ENCODE results near the gene PTPRF. TPM values are rescaled to one million over a fixed set of nuclear protein-coding genes. Genes with fewer than 3 reads are reported as not detected.
"Not testable (repeated sequence)": the region's sequence is repeated elsewhere in the genome, so short reads cannot be mapped to it uniquely, and the experiment has no call there.

The PTPRF gene
- total RNA-seq, 2 experiments from 2014 or later, result 2.1 to 2.4 TPM

DNA sequence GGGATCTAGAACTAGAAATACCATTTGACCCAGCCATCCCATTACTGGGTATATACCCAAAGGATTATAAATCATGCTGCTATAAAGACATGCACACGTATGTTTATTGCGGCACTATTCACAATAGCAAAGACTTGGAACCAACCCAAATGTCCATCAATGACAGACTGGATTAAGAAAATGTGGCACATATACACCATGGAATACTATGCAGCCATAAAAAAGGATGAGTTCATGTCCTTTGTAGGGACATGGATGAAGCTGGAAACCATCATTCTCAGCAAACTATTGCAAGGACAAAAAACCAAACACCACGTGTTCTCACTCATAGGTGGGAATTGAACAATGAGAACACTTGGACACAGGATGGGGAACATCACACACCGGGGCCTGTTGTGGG lies 107.7 kb downstream of the PTPRF start:
- H3K4me3 Mint-ChIP-seq; POLR2A ChIA-PET; DNase-seq; H3K4me1 Mint-ChIP-seq; H3K9me3 Mint-ChIP-seq; CTCF ChIA-PET; H3K36me3 Mint-ChIP-seq (ENCODE audit: low read depth); H3K27ac Mint-ChIP-seq: not testable (repeated sequence)
- peaks cover 13% of the 10 kb centered on the region for H3K27me3 Mint-ChIP-seq

- H3K9me3 Mint-ChIP-seq, result no peaks in the 10 kb centered on the region
- H3K4me1 Mint-ChIP-seq, result no peaks in the 10 kb centered on the region
- no peak overlapping the region for H3K27ac Mint-ChIP-seq
- DNase-seq, result no peak
- H3K36me3 Mint-ChIP-seq (ENCODE audit: low read depth), result no peaks in the 10 kb centered on the region
- POLR2A ChIA-PET, result no interaction called here
- CTCF ChIA-PET, result interaction anchor here (0.6 kb wide), 1 partner anchor 21 kb away, joined by 4 read pairs; no protein-coding TSS in a partner anchor
- H3K4me3 Mint-ChIP-seq, result no peak overlapping the region
- peaks cover 18% of the 10 kb centered on the region for H3K27me3 Mint-ChIP-seq
Observed at GRCh38 chr1:43639976-43640794, 109.5 kb downstream of the PTPRF start.

DNA sequence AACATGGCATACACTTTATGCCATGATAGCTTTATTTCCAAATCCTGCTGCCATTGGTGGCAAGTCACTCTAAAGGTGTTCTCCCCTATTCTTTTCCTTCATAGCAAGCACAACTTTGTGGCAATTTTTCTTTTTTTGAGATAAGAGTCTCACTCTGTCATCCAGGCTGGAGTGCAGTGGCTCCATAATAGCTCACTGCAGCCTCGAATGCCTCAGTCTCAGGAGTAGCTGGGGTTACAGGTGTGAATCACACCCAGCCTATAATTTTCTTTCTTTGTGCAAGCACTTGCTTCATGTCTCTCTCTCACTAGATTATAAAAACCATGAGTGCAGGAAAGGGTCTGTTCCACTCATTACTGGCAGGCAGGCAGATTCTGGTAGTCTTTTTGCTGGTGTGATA lies 113.9 kb downstream of the PTPRF start:
- ChIA-PET CTCF (interaction anchor here (1.0 to 1.3 kb wide), 2 partner anchors 290 to 418 kb away, joined by 3 to 4 read pairs; no protein-coding TSS in a partner anchor), POLR2A (no interaction called here)
- H3K4me1 Mint-ChIP-seq, result peaks cover 5% of the 10 kb centered on the region
- H3K27ac Mint-ChIP-seq, result no peak overlapping the region
- H3K9me3 Mint-ChIP-seq, result no peaks in the 10 kb centered on the region
- DNase-seq, result no peak
- no peak overlapping the region for H3K4me3 Mint-ChIP-seq
- H3K27me3 Mint-ChIP-seq, result peaks cover 23% of the 10 kb centered on the region
- H3K36me3 Mint-ChIP-seq (ENCODE audit: low read depth), result no peaks in the 10 kb centered on the region

- H3K4me3 Mint-ChIP-seq, result no peak overlapping the region
- ChIA-PET CTCF (interaction anchor here (0.7 to 0.8 kb wide), 2 partner anchors 116 to 118 kb away, joined by 3 read pairs; no protein-coding TSS in a partner anchor), POLR2A (interaction anchor here (1.1 kb wide), 1 partner anchor 277 kb away, joined by 3 read pairs; no protein-coding TSS in a partner anchor)
- H3K36me3 Mint-ChIP-seq (ENCODE audit: low read depth), result no peaks in the 10 kb centered on the region
- H3K27ac Mint-ChIP-seq, result no peak overlapping the region
- H3K27me3 Mint-ChIP-seq, result peaks cover 23% of the 10 kb centered on the region
- no peak for DNase-seq
- H3K9me3 Mint-ChIP-seq, result no peaks in the 10 kb centered on the region
- H3K4me1 Mint-ChIP-seq, result peaks cover 6% of the 10 kb centered on the region
Observed at GRCh38 chr1:43645461-43645860, 114.8 kb downstream of the PTPRF start.

- H3K36me3 Mint-ChIP-seq (ENCODE audit: low read depth); DNase-seq; H3K9me3 Mint-ChIP-seq; POLR2A ChIA-PET; H3K4me3 Mint-ChIP-seq; CTCF ChIA-PET; H3K27ac Mint-ChIP-seq: not testable (repeated sequence)
- Mint-ChIP-seq H3K4me1 (peaks cover 21% of the 10 kb centered on the region), H3K27me3 (peaks cover 23% of the 10 kb centered on the region)
Observed at GRCh38 chr1:43647331-43647730, 116.6 kb downstream of the PTPRF start.

GRCh38 chr1:43648221-43648847 lies 117.7 kb downstream of the PTPRF start:
- H3K27ac Mint-ChIP-seq, result peak overlapping the region; percentile 67

DNA sequence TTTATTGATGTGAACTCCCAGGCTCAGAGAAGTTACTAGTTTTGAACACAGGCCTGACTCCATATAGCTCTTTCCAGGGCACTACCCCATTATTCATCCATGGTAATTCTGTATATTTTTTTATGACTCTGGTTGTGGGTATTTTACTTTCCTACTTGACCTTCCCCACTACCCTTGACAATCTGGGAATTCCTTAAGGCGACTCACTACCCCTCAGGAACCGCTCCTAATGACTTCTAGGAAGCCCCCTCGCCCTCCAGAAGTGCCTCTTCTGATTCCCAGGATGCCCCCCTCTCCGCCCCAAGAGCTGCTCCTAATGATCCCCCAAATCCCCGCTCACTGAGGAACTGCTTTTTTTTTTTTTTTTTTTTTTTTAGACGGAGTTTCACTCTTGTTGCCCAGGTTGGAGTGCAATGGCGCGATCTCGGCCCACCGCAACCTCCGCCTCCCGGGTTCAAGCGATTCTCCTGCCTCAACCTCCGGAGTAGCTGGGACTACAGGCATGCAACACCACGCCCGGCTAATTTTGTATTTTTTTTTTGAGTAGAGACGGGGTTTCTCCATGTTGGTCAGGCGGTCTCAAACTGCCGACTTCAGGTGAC lies 118.3 kb downstream of the PTPRF start:
- Mint-ChIP-seq H3K4me1 (peaks cover 32% of the 10 kb centered on the region), H3K4me3 (peak overlapping the region; percentile 99), H3K36me3 (ENCODE audit: low read depth) (peaks cover 12% of the 10 kb centered on the region), H3K27ac (peak overlapping the region; percentile 94), H3K27me3 (peaks cover 14% of the 10 kb centered on the region), H3K9me3 (no peaks in the 10 kb centered on the region)
- ChIA-PET POLR2A (interaction anchor here (1.0 to 5.2 kb wide), 10 partner anchors 13 to 983 kb away, joined by 4 to 64 read pairs (median 7); partner anchors contain the start of genes ARTN, C1orf50, DMAP1 and DPH2), CTCF (interaction anchor here (1.1 to 3.2 kb wide), 7 partner anchors 10 to 399 kb away, joined by 3 to 11 read pairs (median 5); partner anchors contain the start of genes IPO13 and PTPRF)
- DNase-seq, result no peak

More at GRCh38 chr1:43648221-43648847, 117.7 kb downstream of the PTPRF start:
- Mint-ChIP-seq H3K9me3 (no peaks in the 10 kb centered on the region), H3K36me3 (ENCODE audit: low read depth) (peaks cover 7% of the 10 kb centered on the region), H3K4me3 (peak overlapping the region; percentile 78), H3K27me3 (peaks cover 15% of the 10 kb centered on the region), H3K4me1 (peaks cover 25% of the 10 kb centered on the region)
- POLR2A ChIA-PET, result interaction anchor here (1.0 to 5.2 kb wide), 3 partner anchors 13 to 299 kb away, joined by 4 to 64 read pairs (median 8); partner anchors contain the start of genes IPO13 and ST3GAL3
- CTCF ChIA-PET, result no interaction called here
- no peak for DNase-seq

DNA sequence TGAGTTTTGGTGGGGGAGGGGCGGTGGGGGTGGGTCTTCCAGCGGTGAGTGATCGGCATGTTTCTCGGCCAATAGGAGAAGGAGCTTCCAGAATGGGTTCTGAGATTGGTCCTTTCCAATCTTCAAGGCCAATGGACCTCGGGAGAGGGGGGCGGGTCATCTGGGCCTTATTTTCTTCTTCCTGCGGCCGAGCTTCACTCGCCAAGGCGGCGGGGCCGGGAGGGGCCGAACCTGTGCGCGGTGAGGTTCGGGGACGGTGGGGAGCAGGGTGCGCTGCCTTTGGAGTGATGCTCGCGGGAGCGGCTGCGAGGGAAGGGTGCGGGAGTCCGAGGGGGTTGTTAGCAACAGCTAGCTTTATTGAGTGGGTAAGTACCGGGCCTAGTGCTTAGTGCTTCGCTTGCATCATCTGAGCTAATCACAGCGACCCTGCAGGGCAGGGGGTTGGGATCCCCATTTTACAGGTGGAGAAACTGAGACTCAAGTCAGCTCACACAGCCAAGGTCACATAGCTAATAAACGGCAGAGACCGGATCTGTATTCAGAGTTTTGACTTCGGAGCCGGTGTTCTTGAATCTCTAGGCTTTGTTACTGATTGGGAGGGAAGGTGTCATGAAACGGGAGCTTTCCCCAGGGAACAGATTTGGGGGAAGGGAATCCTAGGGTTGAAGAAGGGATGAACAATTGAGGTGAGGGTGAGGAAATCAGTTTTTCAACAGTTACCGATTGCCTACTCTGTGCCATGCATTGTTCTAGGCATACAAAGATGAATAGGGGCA lies 119.8 kb downstream of the PTPRF start:
- H3K27ac Mint-ChIP-seq, result peak overlapping the region; percentile 94
- no peaks in the 10 kb centered on the region for H3K9me3 Mint-ChIP-seq
- H3K27me3 Mint-ChIP-seq, result peaks cover 5% of the 10 kb centered on the region
- H3K4me3 Mint-ChIP-seq, result peak overlapping the region; percentile 99
- H3K4me1 Mint-ChIP-seq, result peaks cover 37% of the 10 kb centered on the region
- POLR2A ChIA-PET, result interaction anchor here (0.7 to 5.2 kb wide), 29 partner anchors 8 to 981 kb away, joined by 3 to 64 read pairs (median 5); partner anchors contain the start of genes ARTN, ATP6V0B, C1orf50 and CDC20
- peak; percentile 93 for DNase-seq
- CTCF ChIA-PET, result interaction anchor here (0.9 to 3.2 kb wide), 14 partner anchors 8 to 398 kb away, joined by 3 to 11 read pairs (median 4); partner anchors contain the start of genes IPO13, PTPRF and ST3GAL3
- H3K36me3 Mint-ChIP-seq (ENCODE audit: low read depth), result peaks cover 25% of the 10 kb centered on the region

- Mint-ChIP-seq H3K9me3 (no peaks in the 10 kb centered on the region), H3K27me3 (no peaks in the 10 kb centered on the region), H3K27ac (no peak overlapping the region), H3K36me3 (ENCODE audit: low read depth) (peaks cover 31% of the 10 kb centered on the region), H3K4me3 (peak overlapping the region; percentile 99), H3K4me1 (peaks cover 37% of the 10 kb centered on the region)
- POLR2A ChIA-PET, result interaction anchor here (1.0 to 5.2 kb wide), 10 partner anchors 8 to 981 kb away, joined by 3 to 64 read pairs (median 11); partner anchors contain the start of genes ARTN, ATP6V0B, IPO13 and MED8
- CTCF ChIA-PET, result interaction anchor here (1.0 to 3.2 kb wide), 7 partner anchors 10 to 284 kb away, joined by 3 to 11 read pairs (median 6); partner anchors contain the start of genes PTPRF and ST3GAL3
- DNase-seq, result no peak
Observed at GRCh38 chr1:43651188-43651587, 120.5 kb downstream of the PTPRF start.

DNA sequence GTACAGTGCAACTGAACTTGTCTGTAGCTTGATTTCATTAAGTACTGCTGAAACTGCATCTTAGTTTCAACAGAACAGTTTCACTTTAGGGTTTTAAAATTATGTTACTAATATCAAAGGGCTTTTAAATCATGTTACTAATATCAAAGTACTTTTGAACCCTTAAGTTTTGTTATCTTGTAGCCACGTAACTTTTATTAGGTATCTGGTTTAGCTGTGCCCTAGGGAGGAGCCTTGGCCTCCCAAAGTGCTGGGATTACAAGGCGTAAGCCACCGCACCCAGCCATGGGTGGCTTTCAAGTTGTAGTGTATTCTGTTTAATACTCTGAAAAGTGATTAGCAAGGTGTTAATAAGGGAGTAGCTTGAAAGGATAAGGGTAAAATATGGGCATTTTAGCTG lies 121.2 kb downstream of the PTPRF start:
- Mint-ChIP-seq H3K27me3 (no peaks in the 10 kb centered on the region), H3K9me3 (no peaks in the 10 kb centered on the region), H3K27ac (no peak overlapping the region), H3K4me1 (peaks cover 37% of the 10 kb centered on the region), H3K36me3 (ENCODE audit: low read depth) (peaks cover 35% of the 10 kb centered on the region), H3K4me3 (peak overlapping the region; percentile 99)
- ChIA-PET CTCF (interaction anchor here (1.0 to 3.2 kb wide), 2 partner anchors 10 to 122 kb away, joined by 5 to 11 read pairs; partner anchors contain the start of gene PTPRF), POLR2A (interaction anchor here (0.8 to 5.2 kb wide), 5 partner anchors 55 to 980 kb away, joined by 3 to 64 read pairs (median 12); partner anchors contain the start of genes ARTN, CDC20, IPO13 and ST3GAL3)
- no peak for DNase-seq

DNA sequence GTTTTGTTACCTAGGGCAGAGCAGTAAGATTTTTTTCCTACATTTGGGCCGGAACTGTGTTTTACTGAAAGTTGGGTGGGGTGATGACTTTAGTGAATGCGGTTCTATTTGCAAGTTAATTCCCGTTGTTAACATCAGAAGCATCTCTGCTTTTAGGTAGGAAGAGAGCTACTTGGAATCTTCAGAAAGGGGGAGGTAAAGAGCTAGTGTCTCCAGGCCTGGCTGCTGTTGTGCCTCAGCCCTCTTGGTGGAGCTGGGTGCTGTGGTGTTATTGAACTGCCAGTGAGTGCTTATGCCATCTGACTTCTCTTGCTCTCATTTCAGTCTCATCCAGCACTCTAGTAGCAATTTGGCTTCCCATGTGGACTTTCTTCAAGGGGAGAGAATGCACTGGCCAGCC lies 122.7 kb downstream of the PTPRF start:
- peaks cover 37% of the 10 kb centered on the region for H3K4me1 Mint-ChIP-seq
- peaks cover 35% of the 10 kb centered on the region for H3K36me3 Mint-ChIP-seq (ENCODE audit: low read depth)
- H3K27me3 Mint-ChIP-seq, result no peaks in the 10 kb centered on the region
- H3K9me3 Mint-ChIP-seq, result no peaks in the 10 kb centered on the region
- H3K27ac Mint-ChIP-seq, result peak overlapping the region; percentile 1
- DNase-seq, result peak; percentile 20
- POLR2A ChIA-PET, result interaction anchor here (1.0 to 5.2 kb wide), 4 partner anchors 11 to 285 kb away, joined by 3 to 64 read pairs (median 6); partner anchors contain the start of gene ST3GAL3
- CTCF ChIA-PET, result interaction anchor here (0.9 to 1.4 kb wide), 5 partner anchors 11 to 426 kb away, joined by 3 to 5 read pairs (median 4); no protein-coding TSS in a partner anchor
- H3K4me3 Mint-ChIP-seq, result no peak overlapping the region

Measured in activated CD4-positive, alpha-beta memory T cell treated with anti-CD3 and anti-CD28 coated beads, Interleukin-2, amount 10 ng/mL, durations not matched to agents 7 days and 5 days (primary cell).